Glutamatergic neuron (in vitro differentiated cells): ENCODE results near the gene GRAMD2B. TPM values are rescaled to one million over a fixed set of nuclear protein-coding genes. Genes with fewer than 3 reads are reported as not detected.
A peak's percentile ranks its signal among the peaks of the same experiment; 100 is the strongest.

Experiments
- DNase-seq: peaks from one replicate; pipeline ENCODE4 v3.0.0; 2022
- H3K27ac Mint-ChIP-seq: one replicate; pipeline ENCODE4 v1.8.0; 2020; ENCODE audit warnings: mild to moderate bottlenecking, mixed read lengths, inconsistent platforms; ENCODE audit not compliant: unreplicated experiment
- H3K27me3 Mint-ChIP-seq: one replicate; pipeline ENCODE4 v1.8.0; 2020; ENCODE audit warnings: mild to moderate bottlenecking, moderate library complexity, mixed read lengths, inconsistent platforms; ENCODE audit not compliant: unreplicated experiment
- H3K36me3 Mint-ChIP-seq: one replicate; pipeline ENCODE4 v1.8.0; 2020; ENCODE audit warnings: mild to moderate bottlenecking, mixed read lengths, inconsistent platforms; ENCODE audit not compliant: unreplicated experiment
- H3K4me1 Mint-ChIP-seq: one replicate; pipeline ENCODE4 v1.8.0; 2020; ENCODE audit warnings: mild to moderate bottlenecking, low read depth, mixed read lengths, inconsistent platforms; ENCODE audit not compliant: unreplicated experiment
- H3K4me3 Mint-ChIP-seq: one replicate; pipeline ENCODE4 v1.8.0; 2020; ENCODE audit warnings: mild to moderate bottlenecking, mixed read lengths, inconsistent platforms; ENCODE audit not compliant: unreplicated experiment
- H3K9me3 Mint-ChIP-seq: one replicate; pipeline ENCODE4 v1.8.0; 2020; ENCODE audit warnings: mild to moderate bottlenecking, moderate library complexity, mixed read lengths, inconsistent platforms; ENCODE audit not compliant: unreplicated experiment
- total RNA-seq: library from RNA; stranded (reverse); fragmentation: NEBNext Ultra II Directional; extraction: Animal tissue kit (Norgen Biotek cat#: 25700); gene quantifications from one replicate; pipeline ENCODE4 v1.2.1, GENCODE V29; 2021; ENCODE audit not compliant: unreplicated experiment
- TF ChIP-seq, protein P1 (sequence below): fragments of 200-600 bp; sonication (generic); IDR thresholded peaks from one replicate; pipeline ENCODE4 v1.5.0; 2021; ENCODE audit not compliant: partially characterized antibody, unreplicated experiment

Gene GRAMD2B
- total RNA-seq, 1 donor from 2014 or later: 0.69 TPM

DNA sequence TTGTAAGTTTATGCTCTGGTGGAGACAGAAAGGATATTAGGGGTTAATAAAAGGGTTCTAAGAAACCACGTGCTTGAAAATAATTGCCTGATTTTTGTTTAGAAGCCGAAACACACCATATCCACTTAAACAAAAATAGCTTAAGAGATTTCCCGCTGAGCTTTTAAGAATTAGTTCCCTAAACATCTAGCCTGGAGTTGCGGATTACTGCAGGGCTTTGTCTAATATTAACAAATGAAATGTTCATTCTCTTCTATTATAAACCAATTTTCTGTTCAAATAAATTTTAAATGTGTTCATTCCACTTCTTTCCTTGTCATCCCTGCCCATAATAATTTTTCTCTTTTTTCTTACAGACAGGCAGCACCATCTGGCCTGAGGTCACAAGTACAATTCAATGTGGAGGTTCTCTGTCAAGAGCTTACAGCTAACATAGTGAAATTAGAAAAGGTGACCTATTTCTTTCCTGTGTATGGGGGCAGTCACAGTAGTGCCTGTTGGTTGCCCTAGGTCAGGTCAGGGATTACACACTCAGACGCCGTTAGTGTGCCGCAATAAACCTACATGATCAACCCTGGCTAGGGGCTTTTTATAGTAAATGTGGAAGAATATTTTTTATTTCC, 65.3 kb downstream of the GRAMD2B start:
- DNase-seq: no peak
- H3K4me1 Mint-ChIP-seq: peaks cover 2% of the 10 kb centered on the region
- no peaks in the 10 kb centered on the region for H3K9me3 Mint-ChIP-seq
- H3K27ac Mint-ChIP-seq: no peak overlapping the region
- no peaks in the 10 kb centered on the region for H3K27me3 Mint-ChIP-seq
- H3K36me3 Mint-ChIP-seq: no peaks in the 10 kb centered on the region
- TF ChIP-seq, protein P1, sequence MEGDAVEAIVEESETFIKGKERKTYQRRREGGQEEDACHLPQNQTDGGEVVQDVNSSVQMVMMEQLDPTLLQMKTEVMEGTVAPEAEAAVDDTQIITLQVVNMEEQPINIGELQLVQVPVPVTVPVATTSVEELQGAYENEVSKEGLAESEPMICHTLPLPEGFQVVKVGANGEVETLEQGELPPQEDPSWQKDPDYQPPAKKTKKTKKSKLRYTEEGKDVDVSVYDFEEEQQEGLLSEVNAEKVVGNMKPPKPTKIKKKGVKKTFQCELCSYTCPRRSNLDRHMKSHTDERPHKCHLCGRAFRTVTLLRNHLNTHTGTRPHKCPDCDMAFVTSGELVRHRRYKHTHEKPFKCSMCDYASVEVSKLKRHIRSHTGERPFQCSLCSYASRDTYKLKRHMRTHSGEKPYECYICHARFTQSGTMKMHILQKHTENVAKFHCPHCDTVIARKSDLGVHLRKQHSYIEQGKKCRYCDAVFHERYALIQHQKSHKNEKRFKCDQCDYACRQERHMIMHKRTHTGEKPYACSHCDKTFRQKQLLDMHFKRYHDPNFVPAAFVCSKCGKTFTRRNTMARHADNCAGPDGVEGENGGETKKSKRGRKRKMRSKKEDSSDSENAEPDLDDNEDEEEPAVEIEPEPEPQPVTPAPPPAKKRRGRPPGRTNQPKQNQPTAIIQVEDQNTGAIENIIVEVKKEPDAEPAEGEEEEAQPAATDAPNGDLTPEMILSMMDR: no peak
- no peak overlapping the region for H3K4me3 Mint-ChIP-seq

DNA sequence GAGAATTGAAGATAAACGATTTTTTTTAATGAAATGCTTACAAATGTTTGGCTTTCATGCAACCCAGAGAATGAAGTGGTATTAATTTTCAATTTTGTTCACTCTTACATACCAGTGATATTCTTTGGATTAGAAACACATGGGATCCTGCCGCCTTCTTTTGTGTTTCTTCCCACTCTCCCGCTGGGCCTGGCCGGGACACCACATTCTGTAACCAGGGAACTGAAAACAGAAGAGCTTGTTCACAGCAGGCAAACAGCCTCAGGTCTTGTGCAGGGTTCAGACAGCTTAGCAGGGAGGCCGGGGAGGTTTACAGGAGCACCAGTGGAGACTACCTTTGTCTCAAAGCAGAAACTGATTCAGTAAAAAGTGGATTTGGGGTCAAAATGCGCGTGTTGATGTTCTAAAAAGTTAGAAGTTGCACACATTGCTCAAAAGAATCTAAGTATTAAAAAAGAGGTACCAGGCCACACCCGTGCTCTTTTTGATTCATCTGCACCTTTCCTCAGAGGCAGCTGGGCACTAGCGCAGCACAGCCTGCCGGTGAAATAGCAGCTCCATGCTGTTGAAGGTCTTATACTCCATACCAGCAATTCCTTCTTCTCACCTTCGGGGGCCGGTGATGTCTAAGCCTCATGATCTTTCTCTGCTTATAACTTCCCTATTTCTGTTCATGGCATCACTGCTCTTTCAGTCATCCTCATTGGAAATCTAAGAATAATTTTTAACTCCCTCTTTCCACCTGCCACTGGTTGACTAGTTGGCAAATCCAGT, 67.1 kb downstream of the GRAMD2B start:
- Mint-ChIP-seq H3K36me3 (no peaks in the 10 kb centered on the region), H3K4me3 (no peak overlapping the region), H3K27me3 (no peaks in the 10 kb centered on the region), H3K9me3 (no peaks in the 10 kb centered on the region), H3K4me1 (peaks cover 2% of the 10 kb centered on the region), H3K27ac (no peak overlapping the region)
- DNase-seq: no peak
- TF ChIP-seq, protein P1: no peak

DNA sequence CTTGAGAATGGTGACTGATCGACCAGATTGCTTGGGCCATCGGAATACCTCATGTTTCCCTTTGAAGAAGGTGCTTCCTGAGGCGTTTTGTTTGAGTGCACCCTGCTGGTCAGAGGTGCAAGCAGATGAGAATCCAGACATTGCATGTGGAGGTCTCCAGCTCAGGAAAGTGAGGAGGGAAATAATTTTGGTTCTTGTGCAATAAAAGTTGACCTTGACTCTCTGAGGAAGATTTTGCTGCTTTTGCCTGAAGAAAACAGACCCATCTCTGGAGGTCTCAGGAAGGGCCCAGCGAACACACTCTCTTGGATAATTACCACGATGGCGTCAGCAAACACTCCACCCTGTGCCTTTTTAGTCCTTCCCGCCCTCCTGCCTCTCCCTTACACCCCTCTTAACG, 69.7 kb downstream of the GRAMD2B start:
- Mint-ChIP-seq H3K4me1 (peaks cover 2% of the 10 kb centered on the region), H3K27ac (peak overlapping the region; percentile 34), H3K36me3 (no peaks in the 10 kb centered on the region), H3K4me3 (no peak overlapping the region), H3K9me3 (no peaks in the 10 kb centered on the region), H3K27me3 (no peaks in the 10 kb centered on the region)
- DNase-seq: no peak
- TF ChIP-seq, protein P1: no peak

DNA sequence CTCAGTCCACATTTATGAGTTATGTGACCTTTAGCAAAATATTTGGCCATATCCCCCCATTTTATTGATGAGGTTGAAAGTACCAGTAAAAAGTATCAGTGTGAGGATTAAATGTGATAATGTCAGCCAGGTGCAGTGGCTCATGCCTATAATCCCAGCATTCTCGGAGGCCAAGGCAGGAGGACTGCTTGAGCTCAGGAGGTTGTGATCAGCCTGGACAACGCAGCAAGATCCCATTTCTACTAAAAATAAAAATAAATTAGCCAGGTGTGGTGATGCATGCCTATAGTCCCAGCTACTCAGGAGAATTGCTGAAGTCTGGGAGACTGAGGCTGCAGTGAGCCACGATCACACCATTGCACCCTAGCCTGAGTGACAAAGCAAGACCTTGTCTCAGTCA, 71.2 kb downstream of the GRAMD2B start:
- Mint-ChIP-seq H3K4me1 (no peaks in the 10 kb centered on the region), H3K27ac (no peak overlapping the region), H3K9me3 (no peaks in the 10 kb centered on the region), H3K4me3 (no peak overlapping the region), H3K36me3 (no peaks in the 10 kb centered on the region), H3K27me3 (no peaks in the 10 kb centered on the region)
- TF ChIP-seq, protein P1: no peak
- no peak for DNase-seq

DNA sequence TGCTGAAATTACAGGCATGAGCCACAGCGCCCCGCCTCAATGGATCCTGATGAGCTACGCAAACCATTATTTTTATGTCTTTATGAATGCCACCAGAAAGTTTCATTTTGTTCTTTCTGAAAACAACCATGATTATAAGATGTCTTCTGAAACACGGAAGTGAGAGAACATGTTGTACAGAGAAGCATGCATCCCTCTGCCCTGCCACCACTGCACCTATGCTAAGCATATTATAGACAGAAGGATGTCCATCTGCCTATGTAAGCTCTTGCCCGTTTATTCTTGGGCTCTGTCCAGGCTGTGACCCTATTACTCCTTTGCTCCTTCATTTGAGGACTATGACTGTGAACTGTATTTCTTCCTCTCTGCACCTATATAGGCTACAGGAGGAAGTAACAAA, 74.3 kb downstream of the GRAMD2B start:
- Mint-ChIP-seq H3K27ac (no peak overlapping the region), H3K36me3 (no peaks in the 10 kb centered on the region), H3K9me3 (no peaks in the 10 kb centered on the region), H3K4me3 (no peak overlapping the region), H3K4me1 (no peaks in the 10 kb centered on the region), H3K27me3 (no peaks in the 10 kb centered on the region)
- TF ChIP-seq, protein P1: no peak
- DNase-seq: no peak
